Measurements from ENCODE around the gene CALU. TPM values are rescaled to one million over a fixed set of nuclear protein-coding genes. Genes with fewer than 3 reads are reported as not detected.

The CALU gene
- total and polyA plus RNA-seq, 2 experiments from 2014 or later: 136 to 179 TPM

GRCh38 chr7:128790315-128791041 lies 51.3 kb downstream of the CALU start:
- H3K9me3 Mint-ChIP-seq: no peaks in the 10 kb centered on the region
- no peaks in the 10 kb centered on the region for H4K20me1 ChIP-seq (replicated peaks; ENCODE audit: insufficient read depth)
- peak overlapping the region; percentile 92 for H3K4me2 ChIP-seq
- H3K4me3 ChIP-seq: peak overlapping the region; percentile 85
- H3K36me3 ChIP-seq (ENCODE audit: insufficient read depth): no peaks in the 10 kb centered on the region
- no peak overlapping the region for H3K27ac ChIP-seq (ENCODE audit: low read depth)
- peak overlapping the region; percentile 99 for H2AFZ ChIP-seq
- H3K27me3 ChIP-seq (ENCODE audit: insufficient read depth): no peaks in the 10 kb centered on the region
- H3K9me2 ChIP-seq (ENCODE audit: insufficient read depth): no peaks in the 10 kb centered on the region
- TF ChIP-seq ETS1 (IDR thresholded peaks at IDR 0.05) (peak; percentile 41; the same call in 1 of the 2 replicates), JUNB (IDR thresholded peaks at IDR 0.05; ENCODE audit: unreplicated experiment) (no peak), ZNF462 (CRISPR knock-in tag; IDR thresholded peaks at IDR 0.05) (no peak), CREB1 (CRISPR knock-in tag; IDR thresholded peaks at IDR 0.05; ENCODE audit: low read depth) (no peak), NANOG (IDR thresholded peaks at IDR 0.05; ENCODE audit: borderline replicate concordance) (no peak), POLR2AphosphoS5 (IDR thresholded peaks at IDR 0.05; ENCODE audit: low read depth) (0 out of 2 replicates have a peak, but pooled peaks have one; percentile 28)
- peaks cover 30% of the 10 kb centered on the region for H3K4me1 Mint-ChIP-seq
- DNase-seq (ENCODE audit: low spot score) (peak; percentile 62), ATAC-seq (peak; percentile 47)
- H3K4me3 Mint-ChIP-seq: peak overlapping the region; percentile 78
- peaks cover 11% of the 10 kb centered on the region for H3K36me3 Mint-ChIP-seq (ENCODE audit: low read depth)
- H3K27me3 Mint-ChIP-seq (ENCODE audit: insufficient read depth, low read depth, poor library complexity): peaks cover 13% of the 10 kb centered on the region
- H3K4me1 ChIP-seq (ENCODE audit: insufficient read depth): peaks cover 26% of the 10 kb centered on the region
- no peak overlapping the region for H3K27ac Mint-ChIP-seq
- no peaks in the 10 kb centered on the region for H3K79me2 ChIP-seq (replicated peaks; ENCODE audit: insufficient read depth)
- no peaks in the 10 kb centered on the region for H3F3A ChIP-seq (replicated peaks; ENCODE audit: low read depth)

All from GM23338 (cell line).